Activated CD4-positive, alpha-beta T cell treated with anti-CD3 and anti-CD28 coated beads, Interleukin-2, amount 50 U/mL, for 4 hours (primary cell): Measurements from ENCODE around the gene RMRP.

ENCODE experiments used
- DNase-seq, 2 experiments: peaks; one replicate each; pipeline ENCODE4 v3.0.0-alpha.2; 2020

RMRP gene

DNA sequence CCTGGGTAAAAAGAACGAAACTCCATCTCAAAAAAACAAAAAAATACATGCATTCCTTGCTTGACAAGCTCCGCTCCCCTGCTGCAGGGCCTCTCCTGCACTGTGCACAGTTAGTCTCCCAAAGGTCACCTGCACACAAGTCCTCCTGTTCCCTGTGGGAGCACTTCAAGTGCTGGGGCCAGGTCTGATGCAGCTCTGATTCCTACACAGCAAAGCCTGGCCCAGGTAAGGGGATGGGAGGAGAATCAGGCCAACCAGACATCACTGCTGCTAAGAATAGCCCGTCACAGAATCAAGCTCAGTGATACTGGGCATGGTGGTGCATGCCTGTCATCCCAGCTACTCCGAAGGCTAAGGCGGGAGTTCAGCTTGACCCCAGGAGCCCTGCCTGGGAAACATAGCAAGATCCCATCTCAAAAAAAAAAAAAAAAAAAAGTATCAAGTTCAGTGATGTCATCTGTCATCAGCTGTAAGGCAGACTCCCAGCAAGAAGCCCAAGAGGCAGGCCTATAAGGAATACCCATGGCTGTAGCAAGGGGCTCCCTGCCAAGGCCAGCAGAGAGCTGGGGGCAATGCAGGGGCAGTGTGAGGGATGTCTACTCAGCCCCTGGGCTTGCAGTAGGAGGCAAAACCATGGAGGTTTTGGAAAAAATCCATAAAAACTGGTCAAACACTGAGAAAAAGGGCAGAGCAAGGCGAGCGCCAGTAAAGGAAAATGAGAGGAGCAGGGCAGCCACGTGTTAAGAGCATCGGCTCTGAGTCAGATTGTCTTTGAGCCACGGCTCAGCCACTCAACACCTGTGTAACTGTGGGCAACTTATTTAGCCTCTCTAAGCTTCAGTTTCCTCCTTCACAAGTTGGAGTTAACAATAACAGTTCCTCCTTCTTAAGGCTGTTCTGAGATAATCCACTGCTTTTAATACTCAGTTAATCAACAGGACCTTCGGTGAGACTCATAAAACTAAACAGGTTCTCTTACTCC, 28.7 kb upstream of the RMRP start:
- DNase-seq: no peak

DNA sequence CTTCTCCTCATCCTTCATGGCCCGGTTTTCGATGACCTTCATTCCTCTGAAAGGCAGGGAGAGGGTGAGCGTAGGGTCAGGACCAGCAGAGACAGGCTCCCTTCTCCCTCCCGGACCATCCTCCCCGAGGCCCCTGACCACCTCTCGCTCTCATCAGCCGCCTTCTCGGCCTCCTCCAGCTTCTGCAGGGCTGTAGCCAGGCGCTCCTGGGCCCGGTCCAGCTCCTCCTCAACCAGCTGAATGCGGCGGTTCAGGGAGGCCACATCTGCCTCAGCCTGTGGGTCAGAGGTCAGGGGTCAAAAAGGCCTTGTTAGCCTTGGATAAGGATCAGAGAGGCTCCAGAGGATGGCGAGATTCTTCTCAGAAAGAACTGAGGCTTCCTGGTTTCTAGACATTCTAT, 27.7 kb upstream of the RMRP start:
- no peak for DNase-seq

DNA sequence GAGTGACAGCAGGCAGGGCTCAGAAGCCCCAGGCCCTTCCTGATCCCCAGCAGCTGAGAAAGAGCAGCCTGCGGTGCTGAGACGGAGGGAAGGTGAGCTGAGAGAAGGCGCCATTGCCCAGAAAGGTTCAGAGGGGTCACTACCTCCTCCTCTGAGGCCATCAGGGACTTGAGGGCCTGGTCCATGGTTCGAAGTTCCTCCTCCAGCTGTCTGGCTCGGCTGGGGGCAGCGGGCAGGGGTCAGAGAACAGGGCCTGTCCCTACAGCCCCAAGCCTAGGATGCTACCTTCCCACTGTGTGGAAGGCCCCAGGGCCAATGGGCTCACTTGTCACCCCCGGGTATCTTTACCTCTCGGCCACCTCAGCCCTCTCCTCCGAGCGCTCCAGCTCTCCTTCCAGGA, 27.1 kb upstream of the RMRP start:
- DNase-seq: no peak

DNA sequence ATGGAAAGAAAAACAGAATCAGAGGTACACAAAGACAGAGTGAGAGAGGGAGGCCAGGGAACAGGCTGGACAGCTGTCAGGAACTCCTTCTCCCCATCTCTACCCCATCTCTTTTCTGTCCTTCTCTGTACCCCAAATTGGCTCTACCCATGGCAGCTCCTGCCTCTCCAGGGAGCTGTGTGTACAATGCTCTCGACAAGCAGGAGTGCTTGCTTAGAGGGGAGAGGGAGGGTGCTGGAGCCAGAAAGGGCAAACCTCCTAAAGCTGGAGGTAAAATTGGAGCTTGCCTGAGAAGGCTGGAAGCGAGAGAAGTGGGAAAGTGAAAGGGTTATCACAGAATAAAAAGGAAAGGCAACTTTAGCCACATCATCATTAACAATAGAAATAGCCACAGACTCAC, 25.5 kb upstream of the RMRP start:
- no peak for DNase-seq

DNA sequence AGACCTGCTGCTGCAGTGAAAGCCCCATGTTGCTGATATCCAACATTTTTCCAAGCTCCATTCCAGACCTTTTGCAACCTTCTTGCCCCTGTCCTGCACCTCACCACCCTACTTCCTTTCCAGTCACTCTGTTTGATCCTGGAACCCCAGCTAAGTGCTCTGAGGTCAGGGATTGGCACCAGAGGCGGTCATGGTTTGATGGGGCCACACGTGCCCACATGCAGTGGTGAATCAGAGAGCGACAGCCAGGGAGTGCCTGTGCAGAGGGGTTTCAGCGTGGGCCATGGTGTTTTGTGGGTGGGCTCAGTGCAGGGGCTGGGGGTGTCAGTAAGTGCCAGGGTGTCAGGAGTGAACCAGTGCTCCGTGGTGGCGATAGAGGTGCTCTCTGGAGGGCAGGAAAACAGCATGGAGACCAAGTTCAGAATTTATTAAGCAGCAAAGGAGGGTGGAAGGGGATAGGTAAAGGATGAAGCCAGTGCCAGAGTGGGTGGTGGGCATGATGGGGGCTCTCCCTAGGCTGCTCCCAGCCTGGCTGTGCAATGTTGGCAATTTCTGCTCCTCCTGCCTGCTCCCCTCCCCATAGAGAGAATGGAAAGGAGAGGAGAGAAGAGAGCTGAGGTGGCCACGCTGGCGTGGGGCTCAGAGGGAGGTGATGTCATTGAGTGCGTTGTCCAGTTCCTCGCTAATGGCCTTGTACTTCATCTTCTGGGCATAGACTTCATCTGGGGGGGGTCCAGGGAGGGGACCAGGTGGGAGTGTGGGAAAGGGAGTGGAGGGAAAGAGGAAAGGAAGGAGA, 24.9 kb upstream of the RMRP start:
- DNase-seq: no peak

GRCh38 chr9:35682051-35682450, 24.2 kb upstream of the RMRP start:
- DNase-seq: no peak

GRCh38 chr9:35681341-35682002, 23.7 kb upstream of the RMRP start:
- no peak for DNase-seq

- DNase-seq: no peak
Measured at GRCh38 chr9:35680331-35681105, 22.7 kb upstream of the RMRP start.

GRCh38 chr9:35679766-35680330, 22.0 kb upstream of the RMRP start:
- no peak for DNase-seq

DNA sequence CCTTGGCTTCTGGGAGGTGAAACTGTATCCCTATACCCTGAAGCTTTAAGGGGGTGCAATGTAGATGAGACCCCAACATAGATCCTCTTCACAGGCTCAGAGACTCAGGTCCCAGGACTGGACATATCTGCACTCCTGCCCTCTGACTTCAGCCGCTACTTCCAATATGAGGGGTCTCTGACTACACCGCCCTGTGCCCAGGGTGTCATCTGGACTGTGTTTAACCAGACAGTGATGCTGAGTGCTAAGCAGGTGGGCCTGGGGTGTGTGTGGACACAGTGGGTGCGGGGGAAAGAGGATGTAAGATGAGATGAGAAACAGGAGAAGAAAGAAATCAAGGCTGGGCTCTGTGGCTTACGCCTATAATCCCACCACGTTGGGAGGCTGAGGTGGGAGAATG, 21.3 kb upstream of the RMRP start:
- DNase-seq: no peak

DNA sequence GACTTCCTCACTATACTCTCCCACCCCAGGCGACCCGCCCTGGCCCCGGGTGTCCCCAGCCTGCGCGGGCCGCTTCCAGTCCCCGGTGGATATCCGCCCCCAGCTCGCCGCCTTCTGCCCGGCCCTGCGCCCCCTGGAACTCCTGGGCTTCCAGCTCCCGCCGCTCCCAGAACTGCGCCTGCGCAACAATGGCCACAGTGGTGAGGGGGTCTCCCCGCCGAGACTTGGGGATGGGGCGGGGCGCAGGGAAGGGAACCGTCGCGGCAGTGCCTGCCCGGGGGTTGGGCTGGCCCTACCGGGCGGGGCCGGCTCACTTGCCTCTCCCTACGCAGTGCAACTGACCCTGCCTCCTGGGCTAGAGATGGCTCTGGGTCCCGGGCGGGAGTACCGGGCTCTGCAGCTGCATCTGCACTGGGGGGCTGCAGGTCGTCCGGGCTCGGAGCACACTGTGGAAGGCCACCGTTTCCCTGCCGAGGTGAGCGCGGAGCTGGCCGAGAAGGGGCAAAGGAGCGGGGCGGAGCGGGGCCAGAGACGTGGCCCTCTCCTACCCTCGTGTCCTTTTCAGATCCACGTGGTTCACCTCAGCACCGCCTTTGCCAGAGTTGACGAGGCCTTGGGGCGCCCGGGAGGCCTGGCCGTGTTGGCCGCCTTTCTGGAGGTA, 18.0 kb upstream of the RMRP start:
- no peak for DNase-seq

DNA sequence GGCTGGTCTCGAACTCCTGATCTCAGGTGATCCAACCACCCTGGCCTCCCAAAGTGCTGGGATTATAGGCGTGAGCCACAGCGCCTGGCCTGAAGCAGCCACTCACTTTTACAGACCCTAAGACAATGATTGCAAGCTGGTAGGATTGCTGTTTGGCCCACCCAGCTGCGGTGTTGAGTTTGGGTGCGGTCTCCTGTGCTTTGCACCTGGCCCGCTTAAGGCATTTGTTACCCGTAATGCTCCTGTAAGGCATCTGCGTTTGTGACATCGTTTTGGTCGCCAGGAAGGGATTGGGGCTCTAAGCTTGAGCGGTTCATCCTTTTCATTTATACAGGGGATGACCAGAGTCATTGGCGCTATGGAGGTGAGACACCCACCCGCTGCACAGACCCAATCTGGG, 17.4 kb upstream of the RMRP start:
- DNase-seq: no peak

- DNase-seq: no peak
Measured at GRCh38 chr9:35674025-35674361, 16.2 kb upstream of the RMRP start.

- no peak for DNase-seq
Measured at GRCh38 chr9:35673132-35674024, 15.6 kb upstream of the RMRP start, which contains the start of gene CA9. Gene CA9, plus strand, starts transcription at chr9:35673928. Its CDS starts 32 bp downstream, at chr9:35673960.

DNA sequence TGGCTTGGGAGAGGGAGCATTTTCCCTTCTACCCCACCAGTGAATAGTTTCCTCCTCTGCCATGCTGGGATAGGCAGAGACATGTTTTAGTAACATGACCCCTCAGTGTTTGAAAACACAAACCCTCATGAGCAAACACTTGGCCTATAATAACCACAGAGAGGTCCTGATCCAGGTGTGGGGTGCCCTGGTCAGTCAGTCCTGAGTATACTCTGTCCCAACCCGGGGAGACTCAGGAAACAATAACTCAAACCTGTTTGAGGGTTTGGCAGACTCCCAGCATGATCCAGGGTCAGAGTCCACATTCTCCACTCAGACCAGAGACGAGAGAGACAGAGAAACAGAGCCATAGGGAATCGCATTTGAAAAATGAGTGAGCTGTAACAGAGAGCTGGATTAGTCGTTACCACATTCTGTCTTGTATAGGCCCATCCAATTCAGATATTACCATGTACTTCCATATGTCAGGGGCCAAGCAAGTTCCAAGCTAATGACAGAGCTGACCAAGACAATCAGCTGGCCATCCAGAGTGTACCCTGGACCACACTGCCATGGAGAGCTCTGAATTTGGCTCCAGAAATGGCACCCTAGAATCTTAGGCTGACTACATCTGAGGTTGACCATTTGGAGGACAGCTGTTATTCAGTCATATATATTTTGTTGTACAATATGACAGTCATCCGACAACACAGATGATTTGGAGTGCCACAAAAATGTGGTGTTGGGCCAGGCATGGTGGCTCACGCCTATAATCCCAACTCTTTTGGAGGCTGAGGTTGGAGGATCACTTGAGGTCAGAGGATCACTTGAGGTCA, 11.7 kb upstream of the RMRP start:
- DNase-seq: no peak

- DNase-seq: no peak
Measured at GRCh38 chr9:35667939-35668338, 10.1 kb upstream of the RMRP start.

- no peak for DNase-seq
Measured at GRCh38 chr9:35666549-35666948, 8.7 kb upstream of the RMRP start.

DNA sequence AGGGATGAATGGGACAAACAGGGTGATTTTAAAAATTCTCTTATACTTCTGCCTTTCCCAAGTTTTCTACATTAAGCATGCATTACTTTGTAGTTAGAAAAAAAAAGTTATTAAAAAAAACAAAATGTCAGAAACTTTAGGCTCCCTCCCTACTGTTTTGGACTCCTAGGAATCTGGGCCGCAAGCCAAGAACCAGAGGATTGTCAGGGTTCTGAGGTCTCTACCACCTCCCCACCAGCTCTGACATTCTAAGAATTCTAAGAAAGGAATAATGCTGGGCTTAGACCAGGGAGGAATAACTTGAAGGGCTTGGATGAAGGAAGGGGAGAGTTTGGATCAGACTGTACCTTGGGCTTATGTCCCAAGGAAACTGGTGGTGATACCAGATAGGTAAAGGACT, 8.2 kb upstream of the RMRP start:
- no peak for DNase-seq

DNA sequence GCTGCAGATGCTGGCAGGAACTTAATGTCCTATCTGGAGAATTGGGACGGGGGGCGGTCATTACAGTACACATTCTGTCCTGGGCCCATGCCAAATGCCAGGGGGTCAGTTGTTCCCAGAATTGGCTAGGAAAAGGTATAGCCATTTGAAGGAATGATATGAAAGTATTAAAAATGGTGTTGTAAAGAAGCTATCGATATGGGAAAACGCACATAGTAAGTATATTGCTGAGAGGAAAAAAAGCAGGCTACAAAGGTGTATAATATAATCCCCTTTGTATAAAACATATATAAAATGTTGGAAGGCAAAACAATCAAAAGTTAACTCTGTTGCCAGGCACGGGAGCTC, 7.6 kb upstream of the RMRP start:
- no peak for DNase-seq
